Naive thymus-derived CD4-positive, alpha-beta T cell (primary cell): Measurements from ENCODE around the gene MADD. TPM values are rescaled to one million over a fixed set of nuclear protein-coding genes. Genes with fewer than 3 reads are reported as not detected.

ENCODE experiments used
- ATAC-seq: fragments of 150-1000 bp; cut with Tn5 transposase; 2 replicates; pipeline ENCODE4 v1.10.0; 2021; ENCODE audit warnings: mild to moderate bottlenecking, moderate library complexity
- CTCF ChIA-PET: fragments of 350-600 bp; sonication (Branson Sonifier 250); formaldehyde crosslinking; loops from one replicate; lab custom pipeline; 2021; ENCODE audit warnings: antibody characterized with exemption; lab: Charles Lee
- POLR2A ChIA-PET: fragments of 350-600 bp; sonication (Branson Sonifier 250); formaldehyde crosslinking; loops from one replicate; lab custom pipeline; 2021; ENCODE audit warnings: antibody characterized with exemption, inconsistent platforms; lab: Charles Lee
- DNase-seq, 9 donors: peaks; one replicate each; pipeline versions ENCODE4 v3.0.0 to v3.0.0-alpha.2; 2020 to 2022; ENCODE audit warnings: mixed read lengths in 1 of 9
- H3K27ac ChIP-seq: one replicate; pipeline ENCODE4 v1.7.0; 2013; ENCODE audit warnings: mild to moderate bottlenecking, low read depth, low read length, moderate library complexity
- H3K27me3 ChIP-seq, 2 donors: one replicate each; pipeline ENCODE4 v1.7.0; 2013; ENCODE audit warnings: low read length in 2 of 2, mild to moderate bottlenecking in 2 of 2, moderate library complexity in 2 of 2; ENCODE audit not compliant: control insufficient read depth in 2 of 2, insufficient read depth in 2 of 2
- H3K36me3 ChIP-seq, 3 experiments: 1 replicate in 2 of 3; 2 replicates in 1 of 3; pipeline ENCODE4 v1.7.0; 2013; ENCODE audit warnings: low read length in 3 of 3, mild to moderate bottlenecking in 3 of 3, moderate library complexity in 1 of 3; ENCODE audit not compliant: insufficient read depth in 3 of 3, control insufficient read depth in 2 of 3
- H3K4me1 ChIP-seq, 2 donors: one replicate each; pipeline ENCODE4 v1.7.0; 2013; ENCODE audit warnings: low read length in 2 of 2, mild to moderate bottlenecking in 2 of 2, moderate library complexity in 1 of 2; ENCODE audit not compliant: control insufficient read depth in 2 of 2, insufficient read depth in 2 of 2
- H3K4me3 ChIP-seq: 2 replicates; pipeline ENCODE4 v1.7.0; 2013; ENCODE audit warnings: mild to moderate bottlenecking, low read length
- H3K9me3 ChIP-seq, 3 experiments: 1 replicate in 2 of 3; 2 replicates in 1 of 3; pipeline ENCODE4 v1.7.0; 2013; ENCODE audit warnings: low read length in 3 of 3; ENCODE audit not compliant: control insufficient read depth in 2 of 3
- H3K27ac Mint-ChIP-seq, 9 donors: one replicate each; pipeline ENCODE4 v1.8.0; 2020 to 2022; ENCODE audit warnings: mixed read lengths in 9 of 9, mild to moderate bottlenecking in 8 of 9, moderate library complexity in 5 of 9, inconsistent platforms in 2 of 9
- H3K27me3 Mint-ChIP-seq, 5 donors: one replicate each; pipeline ENCODE4 v1.8.0; 2021 to 2022; ENCODE audit warnings: mixed read lengths in 5 of 5, mild to moderate bottlenecking in 1 of 5
- H3K36me3 Mint-ChIP-seq, 5 donors: one replicate each; pipeline ENCODE4 v1.8.0; 2020 to 2022; ENCODE audit warnings: mixed read lengths in 5 of 5, mild to moderate bottlenecking in 3 of 5, inconsistent platforms in 1 of 5
- H3K4me1 Mint-ChIP-seq, 7 donors: one replicate each; pipeline ENCODE4 v1.8.0; 2020 to 2022; ENCODE audit warnings: mixed read lengths in 7 of 7, mild to moderate bottlenecking in 3 of 7, inconsistent platforms in 1 of 7
- H3K4me3 Mint-ChIP-seq, 10 donors: one replicate each; pipeline ENCODE4 v1.8.0; 2020 to 2022; ENCODE audit warnings: mild to moderate bottlenecking in 10 of 10, mixed read lengths in 10 of 10, moderate library complexity in 6 of 10, inconsistent platforms in 2 of 10
- H3K9me3 Mint-ChIP-seq, 11 donors: one replicate each; pipeline ENCODE4 v1.8.0; 2020 to 2022; ENCODE audit warnings: mixed read lengths in 11 of 11, mild to moderate bottlenecking in 4 of 11, inconsistent platforms in 1 of 11, moderate library complexity in 1 of 11
- intact Hi-C, 2 donors: fragments of 100-400 bp; cut with micrococcal nuclease; formaldehyde crosslinking; loops; one replicate each; pipeline ENCODE4 v1.15.1; 2023
- polyA plus RNA-seq, 2 donors: library from polyadenylated mRNA; unstranded; fragments of 300-500 nt; fragmentation: Illumina TruSeq; gene quantifications; one replicate each; pipeline ENCODE4 v1.2.3, GENCODE V29; 2021
- total RNA-seq, 6 experiments: library from RNA in 5 of 6; stranded (reverse) in 5 of 6; gene quantifications; 1 replicate in 5 of 6; 2 replicates in 1 of 6; pipeline ENCODE4 v1.2.3 and lab custom pipeline; 2021 to 2026

MADD gene
- total and polyA plus RNA-seq, 7 experiments from 2014 or later = 18.7 to 150 (median 117) TPM

DNA sequence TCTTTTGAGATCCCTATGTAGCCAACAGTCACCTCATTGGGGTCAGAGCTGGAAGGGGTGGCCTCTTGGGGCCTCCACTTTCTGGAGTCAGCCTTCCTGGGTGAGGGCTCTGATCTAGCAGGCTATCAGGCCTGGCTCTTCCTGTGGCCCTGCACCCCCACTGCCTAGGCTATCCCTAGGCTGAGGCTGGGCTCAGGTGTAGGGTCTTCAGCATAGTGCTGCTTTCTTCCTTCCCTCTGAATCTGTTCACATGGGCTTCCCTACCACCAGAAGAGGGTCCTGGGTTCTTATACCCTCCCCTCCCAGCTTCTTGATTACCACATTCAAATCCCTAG lies 108.9 kb downstream of the MADD start:
- ChIA-PET POLR2A (interaction anchor here (0.6 to 2.9 kb wide), 7 partner anchors 9 to 1263 kb away, joined by 3 to 7 read pairs (median 3); no protein-coding TSS in a partner anchor), CTCF (interaction anchor here (0.6 to 0.9 kb wide), 3 partner anchors 21 to 37 kb away, joined by 3 to 4 read pairs (median 3); no protein-coding TSS in a partner anchor)
- no peak for ATAC-seq
- H3K9me3 Mint-ChIP-seq = peaks cover 0 to 1% (median 0%) of the 10 kb centered on the region in 11 donors
- Histone ChIP-seq H3K36me3 (no peaks in the 10 kb centered on the region), H3K27ac (no peak overlapping the region), H3K27me3 (no peaks in the 10 kb centered on the region), H3K4me1 (peaks cover 0 to under 1% of the 10 kb centered on the region in 2 donors), H3K4me3 (no peak overlapping the region), H3K9me3 (no peaks in the 10 kb centered on the region)
- intact Hi-C loops = no loop called here
- no peak for DNase-seq
- H3K27me3 Mint-ChIP-seq = no peaks in the 10 kb centered on the region
- peaks cover 0 to 25% (median 4%) of the 10 kb centered on the region in 7 donors for H3K4me1 Mint-ChIP-seq
- H3K4me3 Mint-ChIP-seq = no peak overlapping the region
- peak overlapping the region in 1 of 9 donors; percentile 47 for H3K27ac Mint-ChIP-seq
- H3K36me3 Mint-ChIP-seq = no peaks in the 10 kb centered on the region

DNA sequence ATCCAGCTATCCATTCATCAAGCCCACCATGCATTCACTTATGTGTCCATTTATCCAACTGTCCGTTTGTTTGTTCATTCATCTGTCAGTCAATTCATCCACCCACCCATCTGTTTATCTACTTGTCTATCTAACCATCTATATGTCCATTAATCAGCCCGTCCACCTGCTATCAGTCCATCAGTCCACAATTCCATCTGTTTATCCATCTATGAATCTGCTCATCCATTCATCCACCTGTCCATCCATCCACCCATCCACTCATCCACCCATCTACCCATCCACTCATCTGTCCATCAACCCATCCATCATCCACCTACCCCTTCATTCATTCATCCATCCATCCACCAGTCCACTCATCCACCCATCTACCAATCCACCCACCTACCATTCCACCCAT lies 109.4 kb downstream of the MADD start:
- H3K9me3 Mint-ChIP-seq = peaks cover 0 to 1% (median 0%) of the 10 kb centered on the region in 11 donors
- no peaks in the 10 kb centered on the region for H3K9me3 ChIP-seq
- peaks cover 0 to 22% (median 4%) of the 10 kb centered on the region in 7 donors for H3K4me1 Mint-ChIP-seq
- no peak overlapping the region for H3K4me3 Mint-ChIP-seq
- no peaks in the 10 kb centered on the region for H3K27me3 ChIP-seq
- no peaks in the 10 kb centered on the region for H3K36me3 ChIP-seq
- H3K27ac Mint-ChIP-seq = no peak overlapping the region
- CTCF ChIA-PET = interaction anchor here (0.6 to 0.9 kb wide), 2 partner anchors 21 to 28 kb away, joined by 3 read pairs; no protein-coding TSS in a partner anchor
- H3K4me1 ChIP-seq = no peaks in the 10 kb centered on the region
- no peak for DNase-seq
- no peaks in the 10 kb centered on the region for H3K27me3 Mint-ChIP-seq
- POLR2A ChIA-PET = interaction anchor here (0.9 to 2.9 kb wide), 7 partner anchors 9 to 33 kb away, joined by 3 to 7 read pairs (median 6); no protein-coding TSS in a partner anchor
- no peak for ATAC-seq
- no peaks in the 10 kb centered on the region for H3K36me3 Mint-ChIP-seq
- H3K27ac ChIP-seq = no peak overlapping the region
- H3K4me3 ChIP-seq = no peak overlapping the region
- intact Hi-C loops = no loop called here

Other genes with a start within 250 kb of the MADD start
- gene ARFGAP2, start 93.3 kb upstream of the MADD start, total RNA-seq = 100 to 1,000 TPM; 107 to 220 (median 155) TPM
- gene ARFGAP2, start 93.3 kb upstream of the MADD start, polyA plus RNA-seq = 100 to 1,000 TPM; 117 to 121 TPM
- gene PACSIN3, start 83.7 kb upstream of the MADD start, total RNA-seq = 1 to 10 TPM in 1 of 5 experiments, under 1 TPM in 1, not detected in 3; 0.34 to 4.3 TPM
- under 1 TPM in 1 of 2 donors, not detected in 1; 0.82 TPM for gene PACSIN3, start 83.7 kb upstream of the MADD start, polyA plus RNA-seq
- gene DDB2, start 55.2 kb upstream of the MADD start, total RNA-seq = 100 to 1,000 TPM in 2 of 5 experiments, 10 to 100 TPM in 3; 65.4 to 135 (median 93.4) TPM
- gene DDB2, start 55.2 kb upstream of the MADD start, polyA plus RNA-seq = 10 to 100 TPM; 32.9 to 35.4 TPM
- gene ACP2, start 21.3 kb upstream of the MADD start, total RNA-seq = 10 to 100 TPM; 17.6 to 38.1 (median 24.3) TPM
- 10 to 100 TPM in 1 of 2 donors, 1 to 10 TPM in 1; 7.1 to 17.7 TPM for gene ACP2, start 21.3 kb upstream of the MADD start, polyA plus RNA-seq
- 10 to 100 TPM in 3 of 5 experiments, 1 to 10 TPM in 2; 3.7 to 19.4 (median 10.6) TPM for gene NR1H3, start 12.1 kb upstream of the MADD start, total RNA-seq
- 1 to 10 TPM; 5.2 to 8.3 TPM for gene NR1H3, start 12.1 kb upstream of the MADD start, polyA plus RNA-seq
- gene MYBPC3, start 82.6 kb downstream of the MADD start, total RNA-seq = under 1 TPM in 2 of 5 experiments, not detected in 3; 0.16 to 0.86 TPM
- gene MYBPC3, start 82.6 kb downstream of the MADD start, polyA plus RNA-seq = not detected
- 100 to 1,000 TPM in 1 of 5 experiments, 10 to 100 TPM in 1, 1 to 10 TPM in 2, not detected in 1; 5.0 to 247 (median 17.8) TPM for gene SPI1, start 108.4 kb downstream of the MADD start, total RNA-seq
- gene SPI1, start 108.4 kb downstream of the MADD start, polyA plus RNA-seq = under 1 TPM in 1 of 2 donors, not detected in 1; 0.27 TPM
- 10 to 100 TPM; 29.9 to 60.4 (median 45.1) TPM for gene SLC39A13, start 138.5 kb downstream of the MADD start, total RNA-seq
- 10 to 100 TPM; 21.4 to 40.7 TPM for gene SLC39A13, start 138.5 kb downstream of the MADD start, polyA plus RNA-seq
- gene PSMC3, start 156.3 kb downstream of the MADD start, total RNA-seq = 100 to 1,000 TPM in 1 of 5 experiments, 10 to 100 TPM in 4; 42.2 to 149 (median 51.3) TPM
- gene PSMC3, start 156.3 kb downstream of the MADD start, polyA plus RNA-seq = 100 to 1,000 TPM; 106 to 128 TPM
- gene RAPSN, start 179.0 kb downstream of the MADD start, total RNA-seq = 1 to 10 TPM in 4 of 5 experiments, under 1 TPM in 1; 0.99 to 1.7 (median 1.4) TPM
- gene RAPSN, start 179.0 kb downstream of the MADD start, polyA plus RNA-seq = not detected